T-helper 1 cell (primary cell): Measurements from ENCODE around the gene RASL11B.
"Not testable (repeated sequence)": the region's sequence is repeated elsewhere in the genome, so short reads cannot be mapped to it uniquely, and the experiment has no call there.

Source experiments
- DNase-seq, 5 donors: peaks; one replicate each; pipeline ENCODE4 v3.0.0-alpha.2; 2012 to 2020
- total RNA-seq, 4 donors: gene quantifications; one replicate each; lab custom pipeline; 2026; lab: John Stamatoyannopoulos, UW

The RASL11B gene
- 0 to 0.54 (median 0.37) reads per million in 4 donors for total RNA-seq

DNA sequence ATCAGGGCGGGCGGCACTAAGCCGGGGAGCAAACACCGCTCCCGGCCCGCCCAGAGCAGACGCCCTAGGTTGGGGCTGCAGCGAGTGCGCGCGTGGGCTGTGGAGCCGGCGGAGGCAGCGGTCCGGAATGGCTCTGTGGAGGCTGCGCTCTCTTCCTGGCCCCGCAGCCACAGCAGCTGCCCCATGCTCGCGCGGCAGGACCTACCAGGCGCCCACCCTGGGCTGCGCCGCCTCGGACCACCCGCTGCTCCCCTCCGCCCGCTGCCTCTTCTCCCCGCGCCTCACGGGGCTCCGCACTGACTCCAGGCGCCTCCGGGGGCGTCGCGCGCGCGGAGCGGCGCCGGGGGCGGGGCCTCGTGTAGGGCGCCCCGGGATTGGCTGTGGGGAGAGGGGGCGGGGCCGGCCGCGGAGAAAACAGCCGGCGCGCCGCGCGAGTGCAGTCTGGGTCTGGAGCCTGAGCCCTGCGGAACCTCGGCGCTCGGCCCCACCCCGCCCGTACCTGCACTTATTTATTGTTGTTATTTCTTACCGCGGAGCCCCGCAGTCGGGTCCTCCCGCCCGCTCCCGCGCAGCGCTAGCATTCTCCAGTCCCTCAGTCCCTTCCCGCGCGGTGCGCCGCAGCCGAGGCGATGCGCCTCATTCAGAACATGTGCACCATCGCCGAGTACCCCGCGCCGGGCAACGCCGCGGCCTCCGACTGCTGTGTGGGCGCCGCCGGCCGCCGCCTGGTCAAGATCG, at the start of gene RASL11B:
Gene RASL11B, plus strand, starts transcription at position 439 of the 738 bp plus-strand sequence. Its CDS starts 191 bp downstream, at position 630.
- peak; percentile 61 to 82 (median 71) for DNase-seq

DNA sequence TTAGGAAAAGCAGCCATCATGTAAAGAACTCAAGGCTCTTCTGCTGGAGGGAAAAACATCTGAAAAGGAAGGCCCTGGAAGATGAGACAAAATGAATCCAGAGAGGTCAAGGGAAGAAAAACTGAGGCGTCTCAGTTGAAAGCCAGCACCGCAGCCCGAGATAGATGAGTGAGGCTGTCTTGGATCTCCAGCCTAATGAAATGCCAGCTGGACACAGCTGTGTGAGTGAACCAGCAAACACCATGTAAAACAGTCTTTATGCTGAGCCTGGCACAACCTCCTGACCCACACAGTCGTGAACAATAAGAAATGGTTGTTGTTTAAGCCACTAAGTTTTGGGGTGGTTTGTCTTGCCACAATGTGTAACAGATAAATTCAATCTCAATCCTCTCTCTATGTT, 48.6 kb upstream of the RASL11B start:
- no peak for DNase-seq

DNA sequence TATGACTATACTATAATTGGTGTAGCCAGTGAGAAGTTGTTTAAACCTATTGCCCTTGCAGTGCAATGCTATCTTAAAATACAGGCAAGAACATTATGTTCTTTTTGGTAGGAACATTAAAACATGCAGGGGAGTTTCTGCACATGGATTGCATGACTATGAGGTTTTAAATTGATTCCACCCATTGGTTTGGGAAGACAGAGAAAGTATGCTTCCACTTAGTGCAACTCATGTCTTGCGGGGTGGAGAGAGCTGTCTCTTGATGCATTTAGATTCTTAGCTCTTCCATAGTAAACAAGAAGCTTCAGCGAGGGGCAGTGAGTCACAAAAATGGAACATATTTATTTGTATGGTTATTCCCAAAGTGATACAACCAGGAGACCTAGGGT, 39.5 kb upstream of the RASL11B start:
- DNase-seq = no peak

- DNase-seq = peak in 1 of 5 donors; percentile 75
These were observed 39.0 kb upstream of the RASL11B start for GRCh38 chr4:52822972-52823701.

GRCh38 chr4:52823702-52824092, 38.4 kb upstream of the RASL11B start:
- DNase-seq = no peak

DNA sequence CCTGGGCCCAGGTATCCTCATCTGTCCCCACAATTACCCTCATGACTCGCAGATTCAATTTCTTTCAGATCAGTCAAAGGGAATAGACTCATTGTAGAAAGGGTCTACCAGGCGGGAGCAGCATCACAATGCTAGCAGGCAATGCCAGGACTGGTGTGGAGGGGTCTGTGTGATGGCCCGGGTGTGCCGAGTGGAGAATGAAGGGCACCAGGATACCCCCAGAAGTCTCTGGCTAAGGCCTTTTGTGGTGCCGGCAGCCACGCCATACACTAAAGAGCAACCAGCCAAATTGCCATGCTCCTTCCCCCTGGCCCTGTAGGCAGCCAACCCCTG, 37.9 kb upstream of the RASL11B start:
- no peak for DNase-seq

GRCh38 chr4:52824603-52825459, 37.3 kb upstream of the RASL11B start:
- no peak for DNase-seq

DNA sequence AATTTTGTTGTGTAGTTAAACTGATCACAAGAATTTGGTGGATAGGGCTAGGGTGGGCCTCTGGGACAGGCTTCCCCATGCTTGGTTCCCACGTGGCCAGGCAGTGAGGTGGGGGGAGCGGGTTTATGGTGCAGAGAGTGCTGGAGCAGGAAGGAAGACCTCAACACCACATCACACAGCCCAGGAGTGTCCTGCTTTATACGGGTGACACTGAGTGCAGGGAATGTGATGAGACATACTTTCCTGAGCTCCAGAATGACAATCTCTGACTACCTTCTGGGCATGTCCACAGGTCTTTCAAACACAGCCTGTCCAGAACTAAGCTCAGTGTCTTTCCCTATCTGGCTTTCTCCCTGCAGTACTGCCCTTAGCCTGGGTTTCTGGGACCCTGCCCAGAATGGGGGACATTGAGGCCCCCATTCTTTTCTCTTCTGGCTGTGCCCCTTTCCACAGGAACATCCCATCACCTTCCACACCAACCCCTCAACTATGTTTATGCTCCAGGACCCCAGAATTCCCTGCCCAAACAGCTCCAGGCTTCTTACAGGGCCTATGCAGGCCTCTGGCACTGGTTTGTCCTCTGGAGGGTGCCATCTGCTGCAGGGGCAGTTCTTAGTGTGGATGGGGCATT, 36.5 kb upstream of the RASL11B start:
- DNase-seq = no peak

DNA sequence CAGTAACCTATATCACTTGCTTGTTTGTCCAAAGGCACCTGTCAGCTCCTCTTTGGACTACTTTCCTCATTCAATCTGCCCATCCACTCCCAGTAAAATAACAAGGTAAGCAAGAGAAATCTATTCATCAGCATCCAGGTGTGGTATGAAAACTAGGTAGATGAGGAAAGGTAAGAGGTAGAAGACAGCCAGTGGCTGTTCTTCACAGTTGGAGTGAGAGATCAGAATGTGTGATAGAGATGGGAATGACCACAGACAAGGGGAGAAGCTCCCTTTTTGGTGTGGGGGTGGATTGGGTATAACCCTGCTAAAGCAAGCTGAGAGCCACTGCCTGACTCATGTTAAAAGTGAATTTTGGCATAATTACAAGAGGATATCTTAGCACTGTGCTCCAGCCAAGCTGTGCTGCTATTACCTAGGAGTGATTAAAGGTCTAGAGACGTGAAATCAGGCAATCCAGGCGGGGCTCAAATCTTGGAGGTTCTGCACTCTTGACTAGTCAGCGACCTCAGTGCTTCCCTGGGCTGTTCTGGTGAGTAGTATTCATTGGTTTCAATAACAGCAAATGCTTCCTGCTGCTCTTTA, 28.1 kb upstream of the RASL11B start:
- DNase-seq = no peak

GRCh38 chr4:52834641-52835456, 27.3 kb upstream of the RASL11B start:
- not testable (repeated sequence) for DNase-seq

- DNase-seq = no peak
These were observed 26.0 kb upstream of the RASL11B start for GRCh38 chr4:52836120-52836519.

DNA sequence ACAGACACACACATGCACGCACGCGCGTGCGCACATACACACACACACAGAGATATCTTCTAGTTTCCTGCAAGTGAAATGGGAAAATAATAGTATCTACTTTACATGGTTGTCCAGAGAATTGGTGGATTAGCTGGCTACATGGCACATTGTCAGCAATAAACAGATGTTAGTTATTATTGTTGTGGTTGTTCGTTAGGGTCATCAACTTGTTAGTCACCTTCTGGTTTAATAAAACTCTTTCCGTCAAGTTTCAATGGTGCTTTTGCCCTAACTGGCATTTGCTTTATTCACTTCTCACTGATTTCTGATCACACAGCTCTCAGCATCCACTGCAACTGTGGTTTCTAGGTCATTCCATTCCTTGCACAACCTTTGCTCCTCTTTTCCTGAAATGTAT, 25.4 kb upstream of the RASL11B start:
- no peak for DNase-seq

- DNase-seq = no peak
These were observed 24.2 kb upstream of the RASL11B start for GRCh38 chr4:52837716-52838558.

DNA sequence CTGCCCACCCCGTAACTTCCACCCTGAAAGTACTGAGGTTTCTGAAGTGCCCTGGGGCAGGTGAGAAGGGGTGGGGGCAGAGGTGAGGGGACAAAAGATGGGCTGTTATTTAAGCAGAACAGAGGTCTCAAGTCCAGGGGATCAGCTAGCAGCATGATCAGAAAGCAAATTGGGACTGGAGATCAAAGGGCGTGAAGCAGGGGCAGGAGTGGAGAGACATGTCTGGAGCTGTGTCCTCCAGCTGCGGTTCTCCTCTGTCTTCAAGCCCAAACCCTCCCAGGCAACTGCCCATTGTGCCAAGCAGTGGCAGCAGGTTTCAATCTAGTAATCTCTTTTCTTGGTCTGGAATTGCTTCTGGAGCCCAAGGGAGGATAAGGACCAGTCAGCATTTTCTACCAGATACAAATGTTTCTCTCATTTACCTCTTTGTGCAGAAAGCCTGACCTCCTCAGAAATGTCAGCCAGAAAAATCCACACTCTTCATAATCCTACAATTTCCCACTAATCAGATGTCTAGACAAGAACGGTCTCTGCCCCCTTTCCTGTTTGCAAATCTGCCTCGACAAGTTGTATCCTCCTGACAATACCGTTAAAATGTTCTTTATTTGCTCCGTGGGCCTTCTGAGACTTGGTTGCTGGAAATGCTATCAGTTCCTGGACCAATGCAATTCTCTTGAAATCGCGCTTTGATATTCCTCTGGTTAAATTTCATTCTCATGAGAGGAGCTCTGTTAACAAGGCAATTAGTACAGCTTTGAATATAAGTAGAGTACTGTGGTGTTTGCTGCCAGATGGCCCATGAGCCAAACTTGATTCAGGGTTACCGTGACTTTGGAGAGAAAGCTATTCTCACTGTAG, 23.2 kb upstream of the RASL11B start:
- no peak for DNase-seq

DNA sequence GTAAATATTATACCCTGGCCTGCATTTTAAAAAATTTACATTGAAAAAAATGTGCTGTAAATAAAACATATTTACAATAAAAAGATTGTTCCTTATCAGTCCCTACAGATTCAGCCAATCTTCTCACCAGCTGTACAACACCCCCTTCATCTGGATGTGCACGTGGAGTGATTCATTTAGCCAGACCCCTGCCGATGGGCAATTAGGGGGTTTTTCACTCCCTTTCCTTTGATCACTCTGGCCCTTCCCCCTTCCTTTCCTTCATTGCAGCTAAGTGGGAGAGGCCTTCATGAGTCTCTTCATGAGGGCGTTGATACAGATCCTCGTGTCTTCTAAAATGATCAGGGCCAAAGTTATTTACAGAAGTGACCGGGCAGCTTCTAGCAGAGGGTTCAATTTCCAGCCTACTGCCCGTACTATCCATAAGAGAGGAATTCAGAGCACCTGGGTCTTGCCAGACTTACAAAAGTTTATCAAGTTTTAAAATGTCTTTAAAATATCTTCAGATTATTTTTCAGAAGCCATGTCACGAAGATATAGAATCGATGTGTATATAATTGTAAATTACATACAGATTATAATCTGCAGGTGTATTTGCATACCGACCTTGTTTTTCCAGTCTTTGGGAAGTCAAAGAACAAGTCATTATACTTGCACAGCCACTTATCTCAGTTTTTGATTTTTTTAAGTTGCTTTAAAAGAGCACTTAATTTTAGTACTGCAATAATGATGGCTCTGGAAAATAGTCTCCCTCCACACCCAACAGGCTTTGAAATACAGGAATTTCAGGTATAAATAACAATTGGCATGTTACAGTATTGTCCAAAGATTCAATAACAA, 21.4 kb upstream of the RASL11B start:
- no peak for DNase-seq

- DNase-seq = no peak
These were observed 20.2 kb upstream of the RASL11B start for GRCh38 chr4:52841682-52842456.

DNA sequence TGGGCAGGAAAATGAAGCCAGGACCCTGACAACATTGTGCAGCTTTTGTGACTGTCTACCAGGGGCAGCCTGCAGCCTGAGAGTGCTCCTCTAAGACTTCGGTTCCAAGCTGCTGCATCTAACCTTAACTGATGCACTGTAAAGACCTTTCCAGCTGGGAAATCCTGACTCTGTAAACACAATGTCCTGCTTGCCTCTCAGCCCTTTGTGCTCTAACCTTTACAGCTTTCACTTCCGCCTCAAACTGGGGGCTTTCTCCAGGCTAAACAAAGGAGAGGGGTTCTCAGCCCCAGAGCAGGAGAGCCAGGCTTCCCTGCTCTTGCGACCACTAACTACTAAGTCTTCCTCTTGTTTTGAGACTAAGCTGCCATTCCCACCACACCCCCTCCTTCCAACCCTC, 19.3 kb upstream of the RASL11B start:
- DNase-seq = no peak

- DNase-seq = no peak
These were observed 18.8 kb upstream of the RASL11B start for GRCh38 chr4:52843351-52843750.
